Left hindlimb (tissue), 1 donor: ENCODE measurements around the gene PIGN.

ENCODE experiments used
- DNase-seq: peaks from one replicate; pipeline ENCODE4 v3.0.0-alpha.2; 2018

PIGN gene

GRCh38 chr18:62105376-62105775 lies 81.5 kb downstream of the PIGN start:
- no peak for DNase-seq

- no peak for DNase-seq
These were observed 84.6 kb downstream of the PIGN start for GRCh38 chr18:62102221-62102620.

DNA sequence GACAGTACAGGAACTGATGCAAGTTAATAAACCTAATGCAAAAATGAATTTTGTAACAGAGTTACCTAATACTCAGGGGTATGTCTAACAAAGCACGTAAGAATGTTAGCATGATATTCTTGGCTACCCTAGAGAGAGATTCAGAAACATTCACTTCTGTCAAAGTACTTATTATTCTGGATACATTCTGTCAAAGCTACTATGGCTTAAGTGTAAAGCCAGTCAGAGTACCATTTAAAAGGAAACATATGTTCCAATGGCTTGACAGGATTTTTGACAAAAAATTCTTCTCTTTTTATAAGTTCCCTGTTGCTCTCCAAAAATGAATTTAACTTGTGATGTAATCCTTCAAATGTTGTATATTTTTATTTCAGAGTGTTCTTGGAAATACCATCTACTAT lies 85.5 kb downstream of the PIGN start:
- no peak for DNase-seq

GRCh38 chr18:62098960-62099359 lies 87.9 kb downstream of the PIGN start:
- no peak for DNase-seq

- no peak for DNase-seq
These were observed 89.2 kb downstream of the PIGN start for GRCh38 chr18:62097698-62098097.

GRCh38 chr18:62091487-62092120 lies 95.3 kb downstream of the PIGN start:
- DNase-seq, result no peak

GRCh38 chr18:62089174-62089573 lies 97.7 kb downstream of the PIGN start:
- DNase-seq, result no peak

GRCh38 chr18:62088156-62088555 lies 98.7 kb downstream of the PIGN start:
- DNase-seq, result no peak

GRCh38 chr18:62085756-62086155 lies 101.1 kb downstream of the PIGN start:
- DNase-seq, result no peak

DNA sequence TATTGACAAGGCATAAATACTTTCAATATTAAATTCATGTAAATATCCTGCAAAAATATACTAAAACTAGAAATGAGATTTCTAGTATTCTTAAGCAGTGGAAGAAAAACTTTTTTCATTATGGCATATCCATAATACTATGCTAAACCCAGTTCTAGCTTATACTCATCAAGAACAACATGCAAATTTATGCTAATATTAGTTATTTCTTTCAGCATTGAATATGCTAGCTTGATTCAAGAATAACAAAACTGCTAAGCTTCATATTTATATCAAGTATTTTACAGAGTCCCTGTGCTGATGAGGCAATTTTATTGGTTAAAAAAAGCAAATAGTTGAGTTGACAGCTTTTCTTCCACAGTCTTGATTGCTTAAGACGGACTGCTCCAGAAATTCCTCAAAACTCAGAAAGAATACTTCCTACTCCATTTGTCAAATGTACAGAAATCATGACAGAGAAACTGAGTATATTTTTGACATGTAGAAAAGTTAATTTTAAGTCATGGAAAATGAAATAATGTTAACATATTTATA lies 105.0 kb downstream of the PIGN start:
- DNase-seq, result no peak

DNA sequence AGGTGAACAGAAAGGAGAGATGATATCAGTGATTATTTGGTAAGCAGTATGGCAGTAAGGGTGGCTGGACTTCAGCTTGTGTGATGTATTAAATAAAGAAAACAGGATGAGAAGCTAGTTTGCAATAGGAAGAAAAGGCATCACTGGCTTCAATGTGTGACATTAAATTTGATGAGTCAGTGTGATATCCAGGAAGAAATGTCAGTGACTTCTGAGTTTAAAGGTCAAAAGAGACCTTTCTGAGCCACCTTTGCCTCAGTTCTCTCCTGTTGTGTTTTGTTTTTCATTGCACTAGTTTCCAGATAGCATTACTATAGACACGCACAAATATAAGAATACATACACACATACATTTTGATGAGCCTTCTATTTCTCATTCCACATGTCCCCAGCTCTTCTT lies 105.6 kb downstream of the PIGN start:
- DNase-seq, result no peak

DNA sequence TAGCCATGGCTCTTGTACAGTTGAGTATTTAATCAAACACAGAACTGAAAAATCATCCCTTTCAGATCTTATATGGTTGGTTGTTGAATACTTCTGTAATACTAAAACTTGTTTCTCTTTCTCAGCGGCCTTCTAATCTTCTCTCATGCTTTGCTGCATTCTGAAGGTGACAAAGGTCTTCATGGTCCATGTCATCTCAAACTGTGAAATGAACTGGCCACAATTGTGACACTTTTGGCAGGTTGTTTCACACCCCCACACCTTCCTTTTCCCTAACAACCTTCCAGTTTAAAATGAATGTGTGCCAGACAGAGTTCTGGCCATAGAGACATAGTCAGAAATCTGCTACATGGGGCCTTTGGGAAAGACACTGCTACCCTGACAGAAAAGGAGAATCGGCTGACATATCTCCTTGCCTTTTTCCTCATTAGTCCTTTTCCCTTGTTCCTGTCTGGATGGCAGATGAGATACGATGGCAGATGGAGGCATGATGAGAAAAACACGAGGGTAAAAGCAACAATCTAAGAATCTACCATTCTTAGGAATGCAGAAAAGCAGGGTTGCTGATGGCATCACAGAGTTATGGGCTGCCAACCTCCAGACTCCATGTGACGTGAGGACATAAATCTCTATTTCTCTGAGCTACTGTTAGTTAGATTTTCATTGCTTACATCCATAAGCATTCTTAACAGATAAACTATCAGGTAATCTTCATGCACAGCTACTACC lies 106.5 kb downstream of the PIGN start:
- DNase-seq, result no peak

GRCh38 chr18:62073461-62074281 lies 113.2 kb downstream of the PIGN start:
- DNase-seq, result no peak

DNA sequence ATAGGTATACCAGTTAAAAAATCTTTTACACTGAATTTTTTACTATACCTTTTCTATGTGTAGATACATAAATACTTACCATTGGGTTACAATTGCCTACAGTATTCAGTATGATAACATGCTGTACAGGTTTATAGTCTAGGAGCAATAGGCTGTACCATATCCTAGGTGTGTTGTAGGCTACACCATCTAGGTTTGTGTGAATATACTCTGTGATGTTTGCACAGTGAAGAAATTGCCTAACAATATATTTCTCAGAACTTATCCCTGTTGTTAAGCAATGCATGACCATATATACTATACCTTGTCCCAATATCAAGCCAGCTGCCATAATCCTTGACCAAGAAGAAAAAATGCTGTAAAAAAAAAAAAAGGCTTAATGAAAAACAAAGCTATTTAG lies 114.5 kb downstream of the PIGN start:
- no peak for DNase-seq

GRCh38 chr18:62071071-62071470 lies 115.8 kb downstream of the PIGN start:
- no peak for DNase-seq

GRCh38 chr18:62070302-62070701 lies 116.6 kb downstream of the PIGN start:
- DNase-seq, result no peak

DNA sequence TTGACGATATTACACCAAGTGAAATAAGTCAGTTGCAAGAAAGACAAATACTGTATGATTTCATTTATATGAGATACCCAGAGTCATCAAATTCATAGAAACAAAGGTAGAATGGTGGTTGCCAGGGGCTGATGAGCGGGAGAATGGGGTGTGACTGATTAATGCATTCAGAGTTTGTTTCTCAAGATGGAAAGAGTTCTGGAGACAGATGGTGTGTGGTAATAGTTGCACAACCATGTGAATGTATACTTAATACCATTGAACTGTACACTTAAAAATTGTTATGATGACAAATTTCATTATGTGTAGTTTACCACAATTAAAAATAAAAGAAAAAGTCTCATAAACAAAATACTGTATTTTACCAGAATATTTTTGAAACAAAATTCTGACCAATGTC lies 117.3 kb downstream of the PIGN start:
- no peak for DNase-seq

GRCh38 chr18:62066102-62066818 lies 120.6 kb downstream of the PIGN start:
- DNase-seq, result no peak

DNA sequence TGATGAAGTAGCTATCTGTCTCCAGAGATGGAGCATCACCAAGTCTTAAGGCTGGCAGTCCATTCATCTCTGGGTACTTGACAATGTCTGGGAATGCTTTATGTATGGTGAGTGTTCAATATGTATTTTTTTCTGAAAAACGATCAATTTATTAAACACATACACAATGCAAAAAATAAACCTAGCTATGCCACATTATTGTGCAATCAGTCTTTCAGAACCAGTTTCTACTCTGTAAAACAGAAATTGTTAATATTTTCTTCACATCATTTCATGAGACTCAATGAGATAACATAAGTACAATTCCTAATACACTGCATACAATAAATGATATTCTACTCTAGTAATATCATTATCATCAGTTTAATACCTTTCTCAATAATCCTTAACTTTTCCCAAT lies 122.5 kb downstream of the PIGN start:
- DNase-seq, result no peak

DNA sequence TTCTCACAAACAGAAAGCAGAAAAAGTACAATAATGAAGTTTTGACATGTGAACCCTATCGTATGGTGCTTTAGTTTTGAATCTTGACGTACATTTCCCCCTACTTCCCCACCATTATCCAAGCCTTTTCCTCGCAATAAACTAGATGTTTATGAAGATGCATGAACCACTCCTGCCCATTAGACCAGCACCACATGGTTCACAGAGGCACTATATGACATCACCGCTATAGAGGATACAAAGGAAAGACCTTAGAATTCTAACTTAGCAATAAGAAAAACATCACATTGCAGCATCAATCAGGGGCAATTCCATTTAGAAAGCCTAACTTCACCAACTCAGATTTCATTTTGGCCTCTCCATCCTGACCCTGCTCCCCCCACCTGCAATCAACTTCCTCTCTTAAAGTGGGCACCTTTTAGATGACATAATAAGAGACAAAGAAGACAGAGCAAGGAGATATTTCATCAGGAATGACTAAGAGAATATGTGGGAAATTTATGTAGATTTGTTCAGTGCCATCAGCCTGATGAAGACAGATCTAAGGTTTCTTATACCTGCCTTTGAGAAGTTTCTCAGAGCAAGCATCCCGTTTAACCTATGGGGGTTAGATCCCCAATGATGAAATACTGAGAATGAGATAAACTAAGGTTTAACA lies 124.9 kb downstream of the PIGN start:
- DNase-seq, result no peak

- no peak for DNase-seq
These were observed 126.0 kb downstream of the PIGN start for GRCh38 chr18:62060820-62061219.

DNA sequence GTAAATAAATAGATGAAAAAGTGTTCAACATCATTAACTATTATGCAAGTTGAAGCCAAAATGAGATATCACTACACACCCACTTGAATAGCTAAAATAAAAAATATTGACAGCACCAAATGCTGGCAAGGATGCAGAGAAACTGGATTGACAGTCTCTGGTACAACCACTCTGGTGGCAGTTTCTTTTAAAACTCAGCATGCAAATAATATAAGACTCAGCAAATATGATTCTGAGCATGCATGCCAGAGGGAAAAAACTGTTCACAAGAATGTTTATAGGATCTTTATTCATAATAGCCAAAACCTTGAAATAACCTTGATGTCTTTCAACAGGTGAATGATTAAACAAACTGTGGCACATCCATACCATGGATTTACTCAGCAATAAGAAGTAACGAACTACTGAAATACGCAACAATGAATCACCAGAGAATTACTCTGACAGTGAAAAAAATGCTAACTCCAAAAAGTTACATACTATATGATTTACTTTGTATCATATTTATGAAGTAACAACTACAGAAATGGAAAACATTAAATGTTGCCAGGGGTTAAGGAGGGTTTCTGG lies 131.8 kb downstream of the PIGN start:
- DNase-seq, result no peak
